Measurements from ENCODE around the gene OR10J5. TPM values are rescaled to one million over a fixed set of nuclear protein-coding genes. Genes with fewer than 3 reads are reported as not detected.
"Not testable (repeated sequence)": the region's sequence is repeated elsewhere in the genome, so short reads cannot be mapped to it uniquely, and the experiment has no call there.

The OR10J5 gene
- total RNA-seq, 2 donors from 2014 or later = not detected

DNA sequence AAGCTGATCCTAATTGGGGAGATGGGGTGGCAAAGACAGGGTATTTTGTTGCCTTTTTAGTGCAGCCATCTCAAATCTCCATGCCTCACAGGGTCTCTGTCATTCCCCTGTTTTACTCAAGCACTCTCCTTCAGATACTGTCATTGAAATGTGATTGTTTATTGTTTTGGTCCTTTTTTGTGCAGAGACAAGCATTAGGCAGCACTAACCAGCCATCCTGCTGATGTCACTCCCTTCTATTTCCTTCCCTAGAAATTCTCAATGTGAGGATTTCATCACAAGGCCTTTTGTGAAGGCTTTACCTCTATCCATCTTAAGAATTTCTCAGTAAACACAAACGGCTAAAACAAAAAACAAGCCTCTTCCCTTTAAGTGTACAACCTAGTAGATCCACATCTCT is 34.7 kb downstream of the OR10J5 start:
- TF ChIP-seq, protein P1, sequence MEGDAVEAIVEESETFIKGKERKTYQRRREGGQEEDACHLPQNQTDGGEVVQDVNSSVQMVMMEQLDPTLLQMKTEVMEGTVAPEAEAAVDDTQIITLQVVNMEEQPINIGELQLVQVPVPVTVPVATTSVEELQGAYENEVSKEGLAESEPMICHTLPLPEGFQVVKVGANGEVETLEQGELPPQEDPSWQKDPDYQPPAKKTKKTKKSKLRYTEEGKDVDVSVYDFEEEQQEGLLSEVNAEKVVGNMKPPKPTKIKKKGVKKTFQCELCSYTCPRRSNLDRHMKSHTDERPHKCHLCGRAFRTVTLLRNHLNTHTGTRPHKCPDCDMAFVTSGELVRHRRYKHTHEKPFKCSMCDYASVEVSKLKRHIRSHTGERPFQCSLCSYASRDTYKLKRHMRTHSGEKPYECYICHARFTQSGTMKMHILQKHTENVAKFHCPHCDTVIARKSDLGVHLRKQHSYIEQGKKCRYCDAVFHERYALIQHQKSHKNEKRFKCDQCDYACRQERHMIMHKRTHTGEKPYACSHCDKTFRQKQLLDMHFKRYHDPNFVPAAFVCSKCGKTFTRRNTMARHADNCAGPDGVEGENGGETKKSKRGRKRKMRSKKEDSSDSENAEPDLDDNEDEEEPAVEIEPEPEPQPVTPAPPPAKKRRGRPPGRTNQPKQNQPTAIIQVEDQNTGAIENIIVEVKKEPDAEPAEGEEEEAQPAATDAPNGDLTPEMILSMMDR (IDR thresholded peaks at IDR 0.05) = no peak
- DNase-seq (ENCODE audit: low spot score) = no peak
- Histone ChIP-seq H3K27me3 (no peaks in the 10 kb centered on the region), H3K4me3 (no peak overlapping the region), H3K27ac (no peak overlapping the region), H3K4me1 (no peaks in the 10 kb centered on the region), H3K9me3 (peaks cover 0 to 38% of the 10 kb centered on the region in 2 donors), H3K36me3 (no peaks in the 10 kb centered on the region)

DNA sequence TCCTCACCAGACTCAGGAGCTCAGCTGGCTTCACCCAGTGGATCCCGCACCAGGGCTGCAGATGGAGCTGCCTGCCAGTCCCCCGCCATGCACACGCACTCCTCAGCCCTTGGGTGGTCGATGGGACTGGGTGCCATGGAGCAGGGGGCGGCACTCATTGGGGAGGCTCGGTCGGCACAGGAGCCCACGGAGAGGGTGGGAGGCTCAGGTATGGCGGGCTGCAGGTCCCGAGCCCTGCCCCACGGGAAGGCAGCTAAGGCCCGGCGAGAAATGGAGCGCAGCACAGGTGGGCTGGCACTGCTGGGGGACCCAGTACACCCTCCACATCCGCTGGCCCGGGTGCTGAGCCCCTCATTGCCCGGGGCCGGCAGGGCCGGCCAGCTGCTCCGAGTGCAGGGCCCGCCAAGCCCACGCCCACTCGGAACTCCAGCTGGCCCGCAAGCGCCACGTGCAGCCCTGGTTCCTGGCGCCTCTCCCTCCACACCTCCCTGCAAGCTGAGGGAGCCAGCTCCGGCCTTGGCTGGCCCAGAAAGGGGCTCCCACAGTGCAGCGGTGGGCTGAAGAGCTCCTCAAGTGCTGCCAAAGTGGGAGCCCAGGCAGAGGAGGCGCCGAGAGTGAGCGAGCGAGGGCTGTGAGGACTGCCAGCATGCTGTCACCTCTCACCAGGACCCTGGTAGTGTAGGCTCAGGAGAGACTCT is 41.1 kb downstream of the OR10J5 start:
- not testable (repeated sequence) for DNase-seq (ENCODE audit: low spot score); H3K36me3 ChIP-seq; H3K27me3 ChIP-seq; H3K4me1 ChIP-seq; H3K4me3 ChIP-seq; H3K27ac ChIP-seq
- H3K9me3 ChIP-seq = peaks cover 0 to 18% of the 10 kb centered on the region in 2 donors

DNA sequence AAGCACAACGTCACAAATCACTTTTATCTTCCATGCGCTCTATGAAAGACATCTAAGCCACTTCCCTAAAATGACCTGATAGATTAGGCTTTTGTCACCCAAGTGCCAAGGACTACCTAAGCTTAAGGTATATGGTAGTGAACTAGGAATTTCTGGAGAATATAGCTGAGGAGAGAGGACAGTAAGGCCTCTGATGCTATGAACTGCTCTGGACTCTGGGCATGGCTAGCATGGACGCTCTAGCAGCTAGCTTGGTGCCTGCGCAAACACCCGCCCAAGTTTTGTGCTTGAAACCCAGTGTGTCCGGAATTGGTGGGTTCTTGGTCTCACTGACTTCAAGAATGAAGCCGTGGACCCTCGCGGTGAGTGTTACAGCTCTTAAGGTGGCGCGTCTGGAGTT is 42.5 kb downstream of the OR10J5 start:
- no peak for DNase-seq (ENCODE audit: low spot score)
- Histone ChIP-seq H3K27me3 (no peaks in the 10 kb centered on the region), H3K4me3 (no peak overlapping the region), H3K27ac (no peak overlapping the region), H3K4me1 (no peaks in the 10 kb centered on the region), H3K9me3 (peaks cover 0 to 9% of the 10 kb centered on the region in 2 donors), H3K36me3 (no peaks in the 10 kb centered on the region)
- TF ChIP-seq, protein P1 (IDR thresholded peaks at IDR 0.05) = no peak

DNA sequence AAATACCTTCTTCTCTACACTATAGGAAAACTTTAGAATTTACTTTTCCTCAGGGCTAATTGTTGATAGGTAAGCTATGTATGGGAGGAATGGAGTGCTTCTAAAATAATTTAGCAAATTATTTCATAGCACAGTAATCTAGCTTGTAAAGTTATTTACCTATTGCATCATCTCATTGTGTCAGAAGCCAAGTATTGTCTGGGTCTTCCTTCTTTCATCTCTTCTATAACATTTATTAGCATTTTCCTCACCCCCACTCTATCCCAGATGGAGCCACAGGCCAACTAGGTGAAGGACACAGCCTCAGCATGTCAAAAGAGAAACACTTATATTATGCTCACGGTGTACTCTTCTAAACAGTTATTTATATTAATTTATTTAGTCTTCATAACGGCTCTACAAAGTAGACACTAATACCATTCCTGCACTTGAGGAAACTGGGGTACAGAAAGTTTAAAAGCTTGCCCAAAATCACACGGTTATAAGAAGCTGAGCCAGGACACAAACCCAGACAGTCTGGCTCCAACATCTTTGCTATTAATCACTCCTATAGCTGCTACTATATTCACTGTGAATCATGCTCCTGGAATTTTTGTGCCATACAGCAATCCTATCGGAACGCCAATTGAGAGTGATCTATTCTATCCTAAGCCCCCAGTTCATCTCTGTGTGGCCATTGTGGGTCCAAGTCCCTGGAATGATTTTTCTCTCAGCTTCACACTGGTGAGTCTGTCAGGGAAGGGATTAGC is 43.1 kb downstream of the OR10J5 start:
- Histone ChIP-seq H3K36me3 (no peaks in the 10 kb centered on the region), H3K4me3 (no peak overlapping the region), H3K27ac (no peak overlapping the region), H3K9me3 (peaks cover 0 to 4% of the 10 kb centered on the region in 2 donors), H3K4me1 (no peaks in the 10 kb centered on the region), H3K27me3 (no peaks in the 10 kb centered on the region)
- DNase-seq (ENCODE audit: low spot score) = no peak
- TF ChIP-seq, protein P1 (IDR thresholded peaks at IDR 0.05) = no peak

Other genes with a start within 250 kb of the OR10J5 start
- gene FCER1A, start 233.7 kb downstream of the OR10J5 start, total RNA-seq = under 1 TPM in 1 of 2 donors, not detected in 1; 0.56 TPM
- not detected for gene OR10J4, start 103.8 kb downstream of the OR10J5 start, total RNA-seq
- gene OR10J1, start 96.3 kb downstream of the OR10J5 start, total RNA-seq = not detected
- gene APCS, start 51.8 kb upstream of the OR10J5 start, total RNA-seq = not detected
- gene CRP, start 178.6 kb upstream of the OR10J5 start, total RNA-seq = not detected
- gene DUSP23, start 245.0 kb upstream of the OR10J5 start, total RNA-seq = 10 to 100 TPM; 42.9 to 58.8 TPM

Data from right atrium auricular region (tissue), 2 donors.